H9 (cell line): Measurements from ENCODE around the gene AEBP2. TPM values are rescaled to one million over a fixed set of nuclear protein-coding genes. Genes with fewer than 3 reads are reported as not detected.
A peak's percentile ranks its signal among the peaks of the same experiment; 100 is the strongest.

Experiments
- DNase-seq: peaks from one replicate; pipeline ENCODE4 v3.0.0-alpha.2; 2017
- H2AFZ ChIP-seq: one replicate; pipeline ENCODE4 v1.6.1; 2013; ENCODE audit warnings: mild to moderate bottlenecking, low read length, control low read depth, moderate library complexity
- H2AK5ac ChIP-seq: 2 replicates; pipeline ENCODE4 v1.6.1; 2013; ENCODE audit warnings: low read length, control low read depth, mixed read lengths; ENCODE audit not compliant: insufficient read length
- H2BK120ac ChIP-seq: one replicate; pipeline ENCODE4 v1.6.1; 2013; ENCODE audit warnings: low read depth, mild to moderate bottlenecking, low read length, control low read depth, inconsistent platforms; ENCODE audit not compliant: poor library complexity, severe bottlenecking
- H2BK12ac ChIP-seq: 2 replicates; pipeline ENCODE4 v1.6.1; 2013; ENCODE audit warnings: low read length, control low read depth, mixed read lengths, low read depth; ENCODE audit not compliant: insufficient read length
- H2BK15ac ChIP-seq: 2 replicates; pipeline ENCODE4 v1.6.1; 2013; ENCODE audit warnings: low read depth, low read length, control low read depth
- H2BK20ac ChIP-seq: one replicate; pipeline ENCODE4 v1.6.1; 2013; ENCODE audit warnings: low read depth, mild to moderate bottlenecking, low read length, control low read depth, inconsistent platforms; ENCODE audit not compliant: poor library complexity, severe bottlenecking
- H2BK5ac ChIP-seq: 2 replicates; pipeline ENCODE4 v1.6.1; 2013; ENCODE audit warnings: low read length, control low read depth, mixed read lengths; ENCODE audit not compliant: insufficient read length
- H3K14ac ChIP-seq: 2 replicates; pipeline ENCODE4 v1.6.1; 2013; ENCODE audit warnings: low read length, control low read depth; ENCODE audit not compliant: insufficient read depth
- H3K18ac ChIP-seq: 2 replicates; pipeline ENCODE4 v1.6.1; 2013; ENCODE audit warnings: low read depth, mild to moderate bottlenecking, mixed read lengths, low read length, control low read depth; ENCODE audit not compliant: insufficient read length
- H3K23ac ChIP-seq: 2 replicates; pipeline ENCODE4 v1.6.1; 2013; ENCODE audit warnings: low read length, control low read depth, mixed read lengths, low read depth; ENCODE audit not compliant: insufficient read length
- H3K23me2 ChIP-seq: 2 replicates; pipeline ENCODE4 v1.6.1; 2013; ENCODE audit warnings: low read depth, mild to moderate bottlenecking, mixed read lengths, low read length, control low read depth; ENCODE audit not compliant: insufficient read length, poor library complexity, severe bottlenecking
- H3K27ac ChIP-seq: 2 replicates; pipeline ENCODE4 v1.5.1; 2013; ENCODE audit warnings: low read length, control low read depth, mixed read lengths, low read depth; ENCODE audit not compliant: insufficient read length
- H3K27me3 ChIP-seq: 2 replicates; pipeline ENCODE4 v1.6.1; 2013; ENCODE audit warnings: low read length, control low read depth, inconsistent platforms; ENCODE audit not compliant: insufficient read depth
- H3K4ac ChIP-seq: 2 replicates; pipeline ENCODE4 v1.6.1; 2013; ENCODE audit warnings: low read depth, mild to moderate bottlenecking, control low read depth, inconsistent platforms, low read length, moderate library complexity
- H3K4me1 ChIP-seq: 2 replicates; pipeline ENCODE4 v1.6.1; 2013; ENCODE audit warnings: low read length, control low read depth, inconsistent platforms; ENCODE audit not compliant: insufficient read depth
- H3K4me2 ChIP-seq: 2 replicates; pipeline ENCODE4 v1.6.1; 2013; ENCODE audit warnings: low read length, control low read depth, mixed read lengths; ENCODE audit not compliant: insufficient read length, insufficient read depth
- H3K56ac ChIP-seq: 2 replicates; pipeline ENCODE4 v1.6.1; 2013; ENCODE audit warnings: low read depth, mild to moderate bottlenecking, mixed read lengths, low read length, control low read depth; ENCODE audit not compliant: insufficient read length
- H3K79me1 ChIP-seq: 2 replicates; pipeline ENCODE4 v1.6.1; 2013; ENCODE audit warnings: low read depth, mild to moderate bottlenecking, moderate library complexity, low read length, control low read depth, inconsistent platforms; ENCODE audit not compliant: insufficient read depth, poor library complexity, severe bottlenecking
- H3K79me2 ChIP-seq: 2 replicates; pipeline ENCODE4 v1.6.1; 2013; ENCODE audit warnings: low read length, control low read depth, inconsistent platforms; ENCODE audit not compliant: insufficient read depth
- H3K9ac ChIP-seq: 2 replicates; pipeline ENCODE4 v1.6.1; 2013; ENCODE audit warnings: low read length, control low read depth, mixed read lengths; ENCODE audit not compliant: insufficient read length; ENCODE audit errors: extremely low read depth
- H3K9me3 ChIP-seq: one replicate; pipeline ENCODE4 v1.6.1; 2013; ENCODE audit warnings: low read depth, low read length, inconsistent platforms; ENCODE audit not compliant: control insufficient read depth
- H3T11ph ChIP-seq: one replicate; pipeline ENCODE4 v1.6.1; 2013; ENCODE audit warnings: mild to moderate bottlenecking, low read length, control low read depth, inconsistent platforms
- H4K20me1 ChIP-seq: one replicate; pipeline ENCODE4 v1.6.1; 2013; ENCODE audit not compliant: control insufficient read depth, insufficient read length, insufficient read depth
- H4K5ac ChIP-seq: 2 replicates; pipeline ENCODE4 v1.6.1; 2013; ENCODE audit warnings: low read depth, mild to moderate bottlenecking, mixed read lengths, low read length, control low read depth; ENCODE audit not compliant: insufficient read length
- H4K8ac ChIP-seq: replicated peaks from 2 replicates; pipeline ENCODE4 v1.6.1; 2013; ENCODE audit warnings: low read length, control low read depth, mixed read lengths, low read depth; ENCODE audit not compliant: insufficient read length
- H4K91ac ChIP-seq: 2 replicates; pipeline ENCODE4 v1.6.1; 2013; ENCODE audit warnings: low read depth, mild to moderate bottlenecking, moderate library complexity, mixed read lengths, low read length, control low read depth; ENCODE audit not compliant: insufficient read length
- H3K27ac Mint-ChIP-seq, 3 experiments: 2 replicates in 2 of 3; 3 replicates in 1 of 3; pipeline ENCODE4 v1.8.0; 2020 to 2021; ENCODE audit warnings: mixed read lengths in 3 of 3, mild to moderate bottlenecking in 1 of 3, moderate library complexity in 1 of 3
- H3K27me3 Mint-ChIP-seq: 2 replicates; pipeline ENCODE4 v1.8.0; 2021; ENCODE audit warnings: low read depth, mild to moderate bottlenecking, moderate library complexity, mixed read lengths
- H3K36me3 Mint-ChIP-seq, 3 experiments: 2 replicates in 2 of 3; 3 replicates in 1 of 3; pipeline ENCODE4 v1.8.0; 2020 to 2021; ENCODE audit warnings: low read depth in 3 of 3, mixed read lengths in 3 of 3; ENCODE audit not compliant: insufficient read depth in 1 of 3
- H3K4me1 Mint-ChIP-seq, 2 experiments: 2 replicates each; pipeline ENCODE4 v1.8.0; 2020; ENCODE audit warnings: mixed read lengths in 2 of 2
- H3K4me3 Mint-ChIP-seq, 2 experiments: 2 replicates in 1 of 2; 3 replicates in 1 of 2; pipeline ENCODE4 v1.8.0; 2020 to 2021; ENCODE audit warnings: mild to moderate bottlenecking in 2 of 2, mixed read lengths in 2 of 2, moderate library complexity in 1 of 2
- H3K9me3 Mint-ChIP-seq, 2 experiments: 2 replicates in 1 of 2; 3 replicates in 1 of 2; pipeline ENCODE4 v1.8.0; 2020; ENCODE audit warnings: mild to moderate bottlenecking in 2 of 2, mixed read lengths in 2 of 2, moderate library complexity in 1 of 2
- total RNA-seq: library from RNA; stranded (reverse); gene quantifications from 2 replicates; pipeline ENCODE4 v1.2.1, GENCODE V29; 2021
- TF ChIP-seq, protein P1 (sequence below): fragments of 200-600 bp; sonication (generic); conservative IDR thresholded peaks from 3 replicates; pipeline ENCODE4 v1.8.0; 2021; ENCODE audit warnings: antibody characterized with exemption, mild to moderate bottlenecking

Gene AEBP2
- total RNA-seq, 1 experiment from 2014 or later, result 82.8 TPM

DNA sequence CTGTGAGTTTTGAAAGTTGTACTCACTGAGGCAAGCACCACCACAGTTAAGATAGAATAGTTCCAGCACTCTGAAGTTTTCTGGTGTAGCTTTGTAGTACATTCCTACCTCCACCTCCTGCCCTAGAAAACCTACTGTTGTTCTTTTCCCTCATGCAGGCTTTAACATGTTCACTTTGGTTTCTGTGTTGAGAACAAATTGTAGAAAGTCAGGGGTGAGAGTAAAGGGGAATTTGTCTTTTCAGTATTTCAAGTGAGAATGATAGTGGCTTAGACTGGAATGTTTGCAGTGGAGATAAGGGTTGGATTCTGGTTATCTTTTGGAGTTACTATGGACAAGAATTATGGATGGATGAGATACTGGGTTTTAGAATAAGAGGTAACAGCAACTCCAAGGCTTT is 67.2 kb downstream of the AEBP2 start:
- Histone ChIP-seq H2BK20ac (no peak overlapping the region), H2BK5ac (no peak overlapping the region), H2BK12ac (no peak overlapping the region), H3K4ac (no peak overlapping the region), H4K5ac (no peak overlapping the region), H3K23ac (no peak overlapping the region), H2AFZ (no peak overlapping the region), H4K20me1 (no peaks in the 10 kb centered on the region), H2BK15ac (no peak overlapping the region), H3K79me2 (peaks cover 15% of the 10 kb centered on the region), H2AK5ac (no peak overlapping the region), H3K27me3 (no peaks in the 10 kb centered on the region), H3K23me2 (no peaks in the 10 kb centered on the region), H3K27ac (no peak overlapping the region), H3K9me3 (no peaks in the 10 kb centered on the region), H3T11ph (no peak overlapping the region), H4K8ac (no peak overlapping the region), H3K14ac (no peak overlapping the region), H3K56ac (no peak overlapping the region), H2BK120ac (no peak overlapping the region), H3K4me1 (no peaks in the 10 kb centered on the region), H3K9ac (no peak overlapping the region), H3K4me2 (no peak overlapping the region), H4K91ac (no peak overlapping the region), H3K18ac (no peak overlapping the region), H3K79me1 (peaks cover 6% of the 10 kb centered on the region)
- no peaks in the 10 kb centered on the region for H3K27me3 Mint-ChIP-seq
- peaks cover 0 to 3% of the 10 kb centered on the region in 2 experiments; a peak in 1 of 5 replicates for H3K9me3 Mint-ChIP-seq
- peaks cover 20 to 70% (median 50%) of the 10 kb centered on the region in 3 experiments for H3K36me3 Mint-ChIP-seq
- no peak for DNase-seq
- peaks cover 19 to 21% of the 10 kb centered on the region in 2 experiments for H3K4me1 Mint-ChIP-seq
- H3K4me3 Mint-ChIP-seq, result no peak overlapping the region
- TF ChIP-seq, protein P1, sequence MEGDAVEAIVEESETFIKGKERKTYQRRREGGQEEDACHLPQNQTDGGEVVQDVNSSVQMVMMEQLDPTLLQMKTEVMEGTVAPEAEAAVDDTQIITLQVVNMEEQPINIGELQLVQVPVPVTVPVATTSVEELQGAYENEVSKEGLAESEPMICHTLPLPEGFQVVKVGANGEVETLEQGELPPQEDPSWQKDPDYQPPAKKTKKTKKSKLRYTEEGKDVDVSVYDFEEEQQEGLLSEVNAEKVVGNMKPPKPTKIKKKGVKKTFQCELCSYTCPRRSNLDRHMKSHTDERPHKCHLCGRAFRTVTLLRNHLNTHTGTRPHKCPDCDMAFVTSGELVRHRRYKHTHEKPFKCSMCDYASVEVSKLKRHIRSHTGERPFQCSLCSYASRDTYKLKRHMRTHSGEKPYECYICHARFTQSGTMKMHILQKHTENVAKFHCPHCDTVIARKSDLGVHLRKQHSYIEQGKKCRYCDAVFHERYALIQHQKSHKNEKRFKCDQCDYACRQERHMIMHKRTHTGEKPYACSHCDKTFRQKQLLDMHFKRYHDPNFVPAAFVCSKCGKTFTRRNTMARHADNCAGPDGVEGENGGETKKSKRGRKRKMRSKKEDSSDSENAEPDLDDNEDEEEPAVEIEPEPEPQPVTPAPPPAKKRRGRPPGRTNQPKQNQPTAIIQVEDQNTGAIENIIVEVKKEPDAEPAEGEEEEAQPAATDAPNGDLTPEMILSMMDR, result no peak
- peak overlapping the region in 2 of 3 experiments; percentile 0 to 89; a peak in 2 of 7 replicates for H3K27ac Mint-ChIP-seq
